Mesenchymal stem cell (in vitro differentiated cells and primary cell): ENCODE results near the gene PLXND1.
A peak's percentile ranks its signal among the peaks of the same experiment; 100 is the strongest.

Experiments used
- DNase-seq: peaks from one replicate; pipeline ENCODE4 v3.0.0-alpha.2; 2013
- H2AFZ ChIP-seq: one replicate; pipeline ENCODE4 v1.6.1; 2013; ENCODE audit warnings: low read depth, mild to moderate bottlenecking, control low read depth, inconsistent platforms, low read length, moderate library complexity
- H2AK5ac ChIP-seq: 2 replicates; pipeline ENCODE4 v1.6.1; 2013; ENCODE audit warnings: low read length, moderate library complexity, mild to moderate bottlenecking, inconsistent platforms; ENCODE audit not compliant: severe bottlenecking
- H2BK120ac ChIP-seq: one replicate; pipeline ENCODE4 v1.6.1; 2013; ENCODE audit warnings: low read depth, mild to moderate bottlenecking, inconsistent platforms, low read length, moderate library complexity
- H2BK12ac ChIP-seq, 2 experiments: one replicate each; pipeline ENCODE4 v1.6.1; 2013; ENCODE audit warnings: inconsistent platforms in 2 of 2, low read length in 2 of 2, mild to moderate bottlenecking in 2 of 2, moderate library complexity in 2 of 2, control low read depth in 1 of 2
- H2BK15ac ChIP-seq: one replicate; pipeline ENCODE4 v1.6.1; 2013; ENCODE audit warnings: mild to moderate bottlenecking, low read depth, inconsistent platforms; ENCODE audit not compliant: poor library complexity, severe bottlenecking
- H2BK5ac ChIP-seq: 2 replicates; pipeline ENCODE4 v1.6.1; 2013; ENCODE audit warnings: low read depth, mild to moderate bottlenecking, low read length, control low read depth, inconsistent platforms; ENCODE audit not compliant: poor library complexity, severe bottlenecking
- H3K14ac ChIP-seq, 2 experiments: one replicate each; pipeline ENCODE4 v1.6.1; 2013; ENCODE audit warnings: inconsistent platforms in 2 of 2, low read length in 2 of 2, control low read depth in 1 of 2, mild to moderate bottlenecking in 1 of 2, moderate library complexity in 1 of 2
- H3K18ac ChIP-seq, 2 experiments: one replicate each; pipeline ENCODE4 v1.6.1; 2013; ENCODE audit warnings: inconsistent platforms in 2 of 2, low read length in 2 of 2, control low read depth in 1 of 2, low read depth in 1 of 2, mild to moderate bottlenecking in 1 of 2
- H3K23ac ChIP-seq, 2 experiments: one replicate each; pipeline ENCODE4 v1.6.1; 2013; ENCODE audit warnings: inconsistent platforms in 2 of 2, low read length in 2 of 2, mild to moderate bottlenecking in 2 of 2, moderate library complexity in 2 of 2, control low read depth in 1 of 2
- H3K27ac ChIP-seq: 2 replicates; pipeline ENCODE4 v1.5.1; 2013; ENCODE audit warnings: mild to moderate bottlenecking, moderate library complexity, low read length, control low read depth, inconsistent platforms; ENCODE audit not compliant: poor library complexity, severe bottlenecking
- H3K27me3 ChIP-seq, 2 experiments: 2 replicates each; pipeline versions ENCODE4 v1.6.1 to v1.7.0; 2013; ENCODE audit warnings: low read length in 2 of 2, mild to moderate bottlenecking in 2 of 2, moderate library complexity in 2 of 2, control low read depth in 1 of 2, inconsistent platforms in 1 of 2; ENCODE audit not compliant: control insufficient read depth in 1 of 2, insufficient read depth in 1 of 2
- H3K36me3 ChIP-seq, 2 experiments: 2 replicates each; pipeline versions ENCODE4 v1.6.1 to v1.7.0; 2013; ENCODE audit warnings: low read length in 2 of 2, control low read depth in 1 of 2, inconsistent platforms in 1 of 2, low read depth in 1 of 2, mild to moderate bottlenecking in 1 of 2; ENCODE audit not compliant: insufficient read depth in 2 of 2, control insufficient read depth in 1 of 2
- H3K4ac ChIP-seq, 2 experiments: one replicate each; pipeline ENCODE4 v1.6.1; 2013; ENCODE audit warnings: inconsistent platforms in 2 of 2, low read length in 2 of 2, mild to moderate bottlenecking in 2 of 2, moderate library complexity in 2 of 2, control low read depth in 1 of 2, low read depth in 1 of 2
- H3K4me1 ChIP-seq: 2 replicates; pipeline ENCODE4 v1.6.1; 2013; ENCODE audit warnings: low read depth, low read length, control low read depth; ENCODE audit not compliant: control insufficient read depth, insufficient read depth
- H3K4me2 ChIP-seq: 2 replicates; pipeline ENCODE4 v1.6.1; 2013; ENCODE audit warnings: low read length, mild to moderate bottlenecking, inconsistent platforms; ENCODE audit not compliant: poor library complexity, severe bottlenecking
- H3K4me3 ChIP-seq, 2 experiments: 2 replicates each; pipeline versions ENCODE4 v1.5.1 to v1.7.0; 2013; ENCODE audit warnings: low read length in 2 of 2, mild to moderate bottlenecking in 2 of 2, control low read depth in 1 of 2, low read depth in 1 of 2; ENCODE audit not compliant: insufficient read depth in 1 of 2
- H3K79me1 ChIP-seq: replicated peaks from 2 replicates; pipeline ENCODE4 v1.6.1; 2013; ENCODE audit warnings: mild to moderate bottlenecking, control low read depth, low read length, inconsistent platforms; ENCODE audit not compliant: poor library complexity, severe bottlenecking
- H3K9ac ChIP-seq: 2 replicates; pipeline ENCODE4 v1.7.0; 2013; ENCODE audit warnings: mild to moderate bottlenecking, low read length, moderate library complexity
- H3K9me3 ChIP-seq: 2 replicates; pipeline ENCODE4 v1.7.0; 2013; ENCODE audit warnings: mild to moderate bottlenecking, low read length; ENCODE audit not compliant: control insufficient read depth
- H4K8ac ChIP-seq: one replicate; pipeline ENCODE4 v1.6.1; 2013; ENCODE audit warnings: inconsistent platforms, mild to moderate bottlenecking, low read length, moderate library complexity
- H4K91ac ChIP-seq: one replicate; pipeline ENCODE4 v1.6.1; 2013; ENCODE audit warnings: mild to moderate bottlenecking, low read length, inconsistent platforms
- WGBS: methylation state at CpG from one replicate; pipeline ENCODE4 v1.1.7; 2013; ENCODE audit warnings: mixed read lengths; 5-methylcytosine and 5-hydroxymethylcytosine counted together

PLXND1 gene

GRCh38 chr3:129561619-129562248 is 44.7 kb downstream of the PLXND1 start:
- peak overlapping the region; percentile 79 for H3K27ac ChIP-seq
- WGBS, result 87% methylated on average over 16 of the region's 18 CpGs
- H2BK12ac ChIP-seq, result peak overlapping the region; percentile 49 to 90
- peak overlapping the region; percentile 78 for H2AK5ac ChIP-seq
- peak overlapping the region; percentile 90 for H2BK120ac ChIP-seq
- no peaks in the 10 kb centered on the region for H3K9me3 ChIP-seq
- H3K4ac ChIP-seq, result peak overlapping the region; percentile 82 to 88
- no peak overlapping the region for H3K4me3 ChIP-seq
- no peak for DNase-seq
- H3K18ac ChIP-seq, result peak overlapping the region; percentile 74 to 84
- no peaks in the 10 kb centered on the region for H3K27me3 ChIP-seq
- no peak overlapping the region for H2BK5ac ChIP-seq
- H4K91ac ChIP-seq, result peak overlapping the region; percentile 91
- H3K36me3 ChIP-seq, result peaks cover 68 to 85% of the 10 kb centered on the region in 2 experiments
- peak overlapping the region; percentile 12 to 80 for H3K14ac ChIP-seq
- H3K23ac ChIP-seq, result no peak overlapping the region
- H2BK15ac ChIP-seq, result no peak overlapping the region
- H2AFZ ChIP-seq, result no peak overlapping the region
- peak overlapping the region; percentile 66 for H4K8ac ChIP-seq
- H3K4me1 ChIP-seq, result peaks cover 55% of the 10 kb centered on the region
- peaks cover 3% of the 10 kb centered on the region for H3K79me1 ChIP-seq
- H3K9ac ChIP-seq, result peak overlapping the region; percentile 71
- H3K4me2 ChIP-seq, result no peak overlapping the region

- no peaks in the 10 kb centered on the region for H3K27me3 ChIP-seq
- peaks cover 6% of the 10 kb centered on the region for H3K79me1 ChIP-seq
- peak overlapping the region; percentile 76 to 80 for H2BK12ac ChIP-seq
- no peaks in the 10 kb centered on the region for H3K9me3 ChIP-seq
- H2BK5ac ChIP-seq, result peak overlapping the region; percentile 37
- H2BK15ac ChIP-seq, result no peak overlapping the region
- peak overlapping the region in 1 of 2 experiments; percentile 50 for H3K4me3 ChIP-seq
- peak overlapping the region; percentile 51 to 64 for H3K4ac ChIP-seq
- peak overlapping the region; percentile 46 for H2BK120ac ChIP-seq
- H2AK5ac ChIP-seq, result peak overlapping the region; percentile 14
- no peak overlapping the region for H2AFZ ChIP-seq
- peak overlapping the region; percentile 30 for H4K8ac ChIP-seq
- peaks cover 68 to 85% of the 10 kb centered on the region in 2 experiments for H3K36me3 ChIP-seq
- DNase-seq, result peak; percentile 89
- H3K23ac ChIP-seq, result no peak overlapping the region
- peaks cover 61% of the 10 kb centered on the region for H3K4me1 ChIP-seq
- peak overlapping the region; percentile 29 for H3K4me2 ChIP-seq
- peak overlapping the region; percentile 71 for H3K9ac ChIP-seq
- 27% methylated on average over 18 of the region's 18 CpGs for WGBS
- H3K18ac ChIP-seq, result peak overlapping the region; percentile 79 to 89
- peak overlapping the region in 1 of 2 experiments; percentile 80 for H3K14ac ChIP-seq
- H4K91ac ChIP-seq, result peak overlapping the region; percentile 94
- H3K27ac ChIP-seq, result peak overlapping the region; percentile 79
Observed at GRCh38 chr3:129560911-129561594, 45.4 kb downstream of the PLXND1 start.

- H3K9ac ChIP-seq, result peak overlapping the region; percentile 71
- H3K4me3 ChIP-seq, result peak overlapping the region in 1 of 2 experiments; percentile 50
- WGBS, result 63% methylated on average over 16 of the region's 16 CpGs
- H3K4me2 ChIP-seq, result peak overlapping the region; percentile 45
- peaks cover 64% of the 10 kb centered on the region for H3K4me1 ChIP-seq
- H3K18ac ChIP-seq, result peak overlapping the region; percentile 89 to 95
- H2BK5ac ChIP-seq, result peak overlapping the region; percentile 36
- H3K23ac ChIP-seq, result peak overlapping the region in 1 of 2 experiments; percentile 46
- H3K36me3 ChIP-seq, result peaks cover 67 to 83% of the 10 kb centered on the region in 2 experiments
- peak overlapping the region; percentile 45 for H2AK5ac ChIP-seq
- peak overlapping the region; percentile 79 for H3K27ac ChIP-seq
- H3K27me3 ChIP-seq, result no peaks in the 10 kb centered on the region
- peak overlapping the region; percentile 94 for H4K91ac ChIP-seq
- peak overlapping the region; percentile 93 for H4K8ac ChIP-seq
- H2AFZ ChIP-seq, result no peak overlapping the region
- peak overlapping the region in 1 of 2 experiments; percentile 71 for H3K14ac ChIP-seq
- no peaks in the 10 kb centered on the region for H3K9me3 ChIP-seq
- DNase-seq, result peak; percentile 77
- peak overlapping the region; percentile 66 for H2BK15ac ChIP-seq
- H2BK12ac ChIP-seq, result peak overlapping the region; percentile 87 to 93
- peak overlapping the region; percentile 80 for H2BK120ac ChIP-seq
- peaks cover 4% of the 10 kb centered on the region for H3K79me1 ChIP-seq
- peak overlapping the region; percentile 75 to 93 for H3K4ac ChIP-seq
Observed at GRCh38 chr3:129560269-129560787, 46.1 kb downstream of the PLXND1 start.
